Skin epidermis (tissue), 12 donors: ENCODE measurements around the gene CPE.

ENCODE experiments used
- H3K27ac ChIP-seq, 21 experiments: fragments of 200-600 bp; sonication (generic) in 11 of 21; one replicate each; pipeline ENCODE4 v1.5.0; 2020; ENCODE audit warnings: mild to moderate bottlenecking in 3 of 21, inconsistent platforms in 2 of 21, moderate library complexity in 2 of 21
- H3K4me3 ChIP-seq, 7 experiments: fragments of 200-600 bp; sonication (generic) in 2 of 7; one replicate each; pipeline ENCODE4 v1.5.0; 2020; ENCODE audit warnings: inconsistent platforms in 2 of 7, mild to moderate bottlenecking in 2 of 7, moderate library complexity in 1 of 7

Gene CPE

GRCh38 chr4:165360985-165361670, 17.7 kb upstream of the CPE start:
- no peak overlapping the region for H3K4me3 ChIP-seq

GRCh38 chr4:165361810-165362209, 17.0 kb upstream of the CPE start:
- Histone ChIP-seq H3K27ac (no peak overlapping the region), H3K4me3 (no peak overlapping the region)

More at GRCh38 chr4:165360985-165361670, 17.7 kb upstream of the CPE start:
- H3K27ac ChIP-seq, result peak overlapping the region in 2 of 21 experiments; percentile 8 to 56

- H3K4me3 ChIP-seq, result no peak overlapping the region
- H3K27ac ChIP-seq, result no peak overlapping the region
Measured at GRCh38 chr4:165364452-165365080, 14.2 kb upstream of the CPE start.

- Histone ChIP-seq H3K27ac (no peak overlapping the region), H3K4me3 (no peak overlapping the region)
Measured at GRCh38 chr4:165367040-165367439, 11.8 kb upstream of the CPE start.

GRCh38 chr4:165368114-165368513, 10.7 kb upstream of the CPE start:
- Histone ChIP-seq H3K4me3 (no peak overlapping the region), H3K27ac (no peak overlapping the region)

- no peak overlapping the region for H3K27ac ChIP-seq
Measured at GRCh38 chr4:165368567-165368966, 10.2 kb upstream of the CPE start.

GRCh38 chr4:165369522-165369921, 9.3 kb upstream of the CPE start:
- H3K4me3 ChIP-seq, result no peak overlapping the region
- no peak overlapping the region for H3K27ac ChIP-seq

More at GRCh38 chr4:165368567-165368966, 10.2 kb upstream of the CPE start:
- H3K4me3 ChIP-seq, result no peak overlapping the region

GRCh38 chr4:165370530-165370929, 8.3 kb upstream of the CPE start:
- Histone ChIP-seq H3K4me3 (no peak overlapping the region), H3K27ac (no peak overlapping the region)

GRCh38 chr4:165375465-165375864, 3.3 kb upstream of the CPE start:
- Histone ChIP-seq H3K4me3 (no peak overlapping the region), H3K27ac (no peak overlapping the region)

GRCh38 chr4:165378398-165378744, 437 bp upstream of the CPE start:
- Histone ChIP-seq H3K4me3 (peak overlapping the region; percentile 25 to 61 (median 47)), H3K27ac (peak overlapping the region in 10 of 21 experiments; percentile 11 to 87 (median 61))

- Histone ChIP-seq H3K4me3 (peak overlapping the region; percentile 25 to 61 (median 47)), H3K27ac (peak overlapping the region in 11 of 21 experiments; percentile 11 to 87 (median 55))
Measured at GRCh38 chr4:165379678-165380064, 863 bp downstream of the CPE start.

- Histone ChIP-seq H3K27ac (no peak overlapping the region), H3K4me3 (no peak overlapping the region)
Measured at GRCh38 chr4:165380805-165381204, 2.0 kb downstream of the CPE start.

GRCh38 chr4:165381821-165382373, 3.1 kb downstream of the CPE start:
- Histone ChIP-seq H3K27ac (no peak overlapping the region), H3K4me3 (no peak overlapping the region)

- no peak overlapping the region for H3K4me3 ChIP-seq
- H3K27ac ChIP-seq, result peak overlapping the region in 1 of 21 experiments; percentile 21
Measured at GRCh38 chr4:165382640-165383039, 3.8 kb downstream of the CPE start.

- Histone ChIP-seq H3K4me3 (no peak overlapping the region), H3K27ac (peak overlapping the region in 2 of 21 experiments; percentile 44 to 77)
Measured at GRCh38 chr4:165383591-165384073, 4.8 kb downstream of the CPE start.

- no peak overlapping the region for H3K4me3 ChIP-seq
Measured at GRCh38 chr4:165384186-165384585, 5.4 kb downstream of the CPE start.

GRCh38 chr4:165384598-165384997, 5.8 kb downstream of the CPE start:
- H3K4me3 ChIP-seq, result no peak overlapping the region
- peak overlapping the region in 5 of 21 experiments; percentile 7 to 77 (median 44) for H3K27ac ChIP-seq

More at GRCh38 chr4:165384186-165384585, 5.4 kb downstream of the CPE start:
- H3K27ac ChIP-seq, result peak overlapping the region in 6 of 21 experiments; percentile 7 to 77 (median 43)

- no peak overlapping the region for H3K4me3 ChIP-seq
Measured at GRCh38 chr4:165385126-165385525, 6.3 kb downstream of the CPE start.

GRCh38 chr4:165386328-165386727, 7.5 kb downstream of the CPE start:
- H3K27ac ChIP-seq, result no peak overlapping the region
- H3K4me3 ChIP-seq, result no peak overlapping the region

More at GRCh38 chr4:165385126-165385525, 6.3 kb downstream of the CPE start:
- H3K27ac ChIP-seq, result peak overlapping the region in 1 of 21 experiments; percentile 72

- Histone ChIP-seq H3K27ac (no peak overlapping the region), H3K4me3 (no peak overlapping the region)
Measured at GRCh38 chr4:165388756-165389155, 9.9 kb downstream of the CPE start.

GRCh38 chr4:165393051-165393450, 14.2 kb downstream of the CPE start:
- H3K4me3 ChIP-seq, result no peak overlapping the region

More at GRCh38 chr4:165393051-165393450, 14.2 kb downstream of the CPE start:
- no peak overlapping the region for H3K27ac ChIP-seq
